Neural cell (in vitro differentiated cells): ENCODE results near the gene PRKRIP1. TPM values are rescaled to one million over a fixed set of nuclear protein-coding genes. Genes with fewer than 3 reads are reported as not detected.
"Not testable (repeated sequence)": the region's sequence is repeated elsewhere in the genome, so short reads cannot be mapped to it uniquely, and the experiment has no call there.

Experiments
- H2AFZ ChIP-seq: fragments of 200-600, 300-800 bp; sonication (generic), shearing (Covaris generic); 2 replicates; pipeline ENCODE4 v1.6.0; 2014; ENCODE audit warnings: low read depth, mild to moderate bottlenecking, antibody characterized with exemption, low read length, moderate library complexity
- H3F3A ChIP-seq: fragments of 200-600 bp; shearing (Covaris generic); 2 replicates; pipeline ENCODE4 v1.6.1; 2016; ENCODE audit warnings: mild to moderate bottlenecking, moderate library complexity, mixed read lengths, antibody characterized with exemption, low read length; ENCODE audit not compliant: insufficient read depth, poor library complexity, severe bottlenecking
- H3K27ac ChIP-seq: fragments of 200-600, 300-800 bp; sonication (generic), shearing (Covaris generic); 2 replicates; pipeline ENCODE4 v1.5.1; 2014; ENCODE audit warnings: mild to moderate bottlenecking, low read length, moderate library complexity
- H3K27me3 ChIP-seq: fragments of 300-800, 200-600 bp; sonication (generic), shearing (Covaris generic); 2 replicates; pipeline ENCODE4 v1.6.0; 2014; ENCODE audit warnings: mild to moderate bottlenecking, low read depth, low read length, moderate library complexity; ENCODE audit not compliant: insufficient read depth
- H3K36me3 ChIP-seq: fragments of 300-800, 200-600 bp; sonication (generic), shearing (Covaris generic); 2 replicates; pipeline ENCODE4 v1.5.1; 2014; ENCODE audit warnings: mild to moderate bottlenecking, antibody characterized with exemption, low read length, moderate library complexity; ENCODE audit not compliant: insufficient read depth
- H3K4me2 ChIP-seq: fragments of 300-800, 200-600 bp; sonication (generic), shearing (Covaris generic); 2 replicates; pipeline ENCODE4 v1.6.0; 2014; ENCODE audit warnings: mild to moderate bottlenecking, low read length
- H3K4me3 ChIP-seq: fragments of 300-800, 200-600 bp; sonication (generic), shearing (Covaris generic); 2 replicates; pipeline ENCODE4 v1.5.1; 2014; ENCODE audit warnings: mild to moderate bottlenecking, low read length, moderate library complexity
- H3K79me2 ChIP-seq: fragments of 200-600 bp; shearing (Covaris generic); replicated peaks from 2 replicates; pipeline ENCODE4 v1.6.0; 2014; ENCODE audit warnings: mild to moderate bottlenecking, low read length, moderate library complexity; ENCODE audit not compliant: insufficient read depth
- H3K9ac ChIP-seq: fragments of 300-800, 200-600 bp; sonication (generic), shearing (Covaris generic); 2 replicates; pipeline ENCODE4 v1.6.1; 2016; ENCODE audit warnings: mild to moderate bottlenecking, low read length, mixed read lengths
- H3K9me2 ChIP-seq: fragments of 200-600 bp; shearing (Covaris generic); 2 replicates; pipeline ENCODE4 v1.6.1; 2016; ENCODE audit warnings: mild to moderate bottlenecking, low read length, mixed read lengths; ENCODE audit not compliant: insufficient read depth
- H3K9me3 ChIP-seq: fragments of 200-600, 300-800 bp; sonication (generic), shearing (Covaris generic); 2 replicates; pipeline ENCODE4 v1.6.1; 2016; ENCODE audit warnings: mild to moderate bottlenecking, mixed run types, low read length, moderate library complexity, mixed read lengths
- H4K20me1 ChIP-seq: fragments of 200-600 bp; shearing (Covaris generic); 2 replicates; pipeline ENCODE4 v1.6.1; 2016; ENCODE audit warnings: mild to moderate bottlenecking, mixed run types; ENCODE audit not compliant: insufficient read depth
- EP300 ChIP-seq: fragments of 450-650 bp; conservative IDR thresholded peaks from 2 replicates; pipeline ENCODE4 v1.6.1; 2014; ENCODE audit warnings: antibody characterized with exemption, mild to moderate bottlenecking, moderate library complexity; ENCODE audit not compliant: poor library complexity, severe bottlenecking
- EZH2 ChIP-seq: fragments of 200-600, 300-800 bp; shearing (Covaris generic), sonication (generic); IDR thresholded peaks from 2 replicates; pipeline ENCODE4 v1.6.1; 2014; ENCODE audit warnings: antibody characterized with exemption, low read length, borderline replicate concordance, mild to moderate bottlenecking; ENCODE audit not compliant: insufficient read depth, poor library complexity, severe bottlenecking
- MXI1 ChIP-seq: fragments of 450-650 bp; conservative IDR thresholded peaks from 2 replicates; pipeline ENCODE4 v1.6.1; 2014; ENCODE audit warnings: antibody characterized with exemption, mild to moderate bottlenecking; ENCODE audit not compliant: poor library complexity, severe bottlenecking
- POLR2AphosphoS5 ChIP-seq: IDR thresholded peaks from 2 replicates; pipeline ENCODE4 v1.6.1; 2012
- RAD21 ChIP-seq: fragments of 450-650 bp; conservative IDR thresholded peaks from 2 replicates; pipeline ENCODE4 v1.6.1; 2014; ENCODE audit warnings: antibody characterized with exemption, mild to moderate bottlenecking, moderate library complexity
- SMC3 ChIP-seq: fragments of 450-650 bp; conservative IDR thresholded peaks from 2 replicates; pipeline ENCODE4 v1.6.1; 2014; ENCODE audit warnings: antibody characterized with exemption, mild to moderate bottlenecking, moderate library complexity; ENCODE audit not compliant: poor library complexity
- TAF1 ChIP-seq: IDR thresholded peaks from 2 replicates; pipeline ENCODE4 v1.6.1; 2012; ENCODE audit warnings: low read depth
- polyA plus RNA-seq: library from polyadenylated mRNA; depleted of rRNA; stranded (reverse); fragments of >200 nt; gene quantifications from 2 replicates; pipeline ENCODE4 v1.2.3, GENCODE V29; 2014
- TF ChIP-seq, protein P1 (sequence below): fragments of 450-650 bp; IDR thresholded peaks from 2 replicates; pipeline ENCODE4 v1.5.1; 2014; ENCODE audit warnings: antibody characterized with exemption, mild to moderate bottlenecking, moderate library complexity; ENCODE audit not compliant: poor library complexity, severe bottlenecking
- TF ChIP-seq, protein P2 (sequence below): IDR thresholded peaks from 2 replicates; pipeline ENCODE4 v1.6.1; 2012; ENCODE audit warnings: borderline replicate concordance

PRKRIP1 gene
- polyA plus RNA-seq, 1 donor from 2014 or later = 113 TPM

DNA sequence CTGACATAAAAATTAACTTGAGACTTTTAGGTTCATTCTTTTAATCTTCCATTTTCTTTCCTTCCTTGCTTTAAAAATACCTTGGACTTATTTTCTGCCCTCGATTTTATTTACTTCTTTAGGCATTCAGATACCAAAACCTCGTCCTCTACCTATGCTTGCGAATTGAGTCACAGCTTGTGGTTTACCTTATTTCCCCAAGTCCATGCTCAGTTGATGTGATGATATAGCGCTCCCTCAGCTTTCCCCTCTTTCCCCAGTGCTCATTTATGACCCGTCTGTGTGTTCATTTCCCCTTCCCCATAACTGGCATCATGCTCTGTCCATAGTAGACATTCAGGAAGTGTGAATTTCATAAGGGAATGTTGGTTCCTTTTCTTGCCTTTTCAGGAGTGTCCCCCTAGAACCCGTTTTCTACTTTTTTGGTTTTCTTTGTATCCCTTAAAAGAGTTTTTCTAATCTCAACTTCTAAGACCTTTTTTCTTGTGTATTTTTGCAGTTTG, 19.1 kb upstream of the PRKRIP1 start:
- TF ChIP-seq EZH2 (no peak), EP300 (no peak), MXI1 (no peak), TAF1 (no peak), SMC3 (no peak), RAD21 (no peak), POLR2AphosphoS5 (no peak)
- TF ChIP-seq, protein P1, sequence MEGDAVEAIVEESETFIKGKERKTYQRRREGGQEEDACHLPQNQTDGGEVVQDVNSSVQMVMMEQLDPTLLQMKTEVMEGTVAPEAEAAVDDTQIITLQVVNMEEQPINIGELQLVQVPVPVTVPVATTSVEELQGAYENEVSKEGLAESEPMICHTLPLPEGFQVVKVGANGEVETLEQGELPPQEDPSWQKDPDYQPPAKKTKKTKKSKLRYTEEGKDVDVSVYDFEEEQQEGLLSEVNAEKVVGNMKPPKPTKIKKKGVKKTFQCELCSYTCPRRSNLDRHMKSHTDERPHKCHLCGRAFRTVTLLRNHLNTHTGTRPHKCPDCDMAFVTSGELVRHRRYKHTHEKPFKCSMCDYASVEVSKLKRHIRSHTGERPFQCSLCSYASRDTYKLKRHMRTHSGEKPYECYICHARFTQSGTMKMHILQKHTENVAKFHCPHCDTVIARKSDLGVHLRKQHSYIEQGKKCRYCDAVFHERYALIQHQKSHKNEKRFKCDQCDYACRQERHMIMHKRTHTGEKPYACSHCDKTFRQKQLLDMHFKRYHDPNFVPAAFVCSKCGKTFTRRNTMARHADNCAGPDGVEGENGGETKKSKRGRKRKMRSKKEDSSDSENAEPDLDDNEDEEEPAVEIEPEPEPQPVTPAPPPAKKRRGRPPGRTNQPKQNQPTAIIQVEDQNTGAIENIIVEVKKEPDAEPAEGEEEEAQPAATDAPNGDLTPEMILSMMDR = no peak
- TF ChIP-seq, protein P2, sequence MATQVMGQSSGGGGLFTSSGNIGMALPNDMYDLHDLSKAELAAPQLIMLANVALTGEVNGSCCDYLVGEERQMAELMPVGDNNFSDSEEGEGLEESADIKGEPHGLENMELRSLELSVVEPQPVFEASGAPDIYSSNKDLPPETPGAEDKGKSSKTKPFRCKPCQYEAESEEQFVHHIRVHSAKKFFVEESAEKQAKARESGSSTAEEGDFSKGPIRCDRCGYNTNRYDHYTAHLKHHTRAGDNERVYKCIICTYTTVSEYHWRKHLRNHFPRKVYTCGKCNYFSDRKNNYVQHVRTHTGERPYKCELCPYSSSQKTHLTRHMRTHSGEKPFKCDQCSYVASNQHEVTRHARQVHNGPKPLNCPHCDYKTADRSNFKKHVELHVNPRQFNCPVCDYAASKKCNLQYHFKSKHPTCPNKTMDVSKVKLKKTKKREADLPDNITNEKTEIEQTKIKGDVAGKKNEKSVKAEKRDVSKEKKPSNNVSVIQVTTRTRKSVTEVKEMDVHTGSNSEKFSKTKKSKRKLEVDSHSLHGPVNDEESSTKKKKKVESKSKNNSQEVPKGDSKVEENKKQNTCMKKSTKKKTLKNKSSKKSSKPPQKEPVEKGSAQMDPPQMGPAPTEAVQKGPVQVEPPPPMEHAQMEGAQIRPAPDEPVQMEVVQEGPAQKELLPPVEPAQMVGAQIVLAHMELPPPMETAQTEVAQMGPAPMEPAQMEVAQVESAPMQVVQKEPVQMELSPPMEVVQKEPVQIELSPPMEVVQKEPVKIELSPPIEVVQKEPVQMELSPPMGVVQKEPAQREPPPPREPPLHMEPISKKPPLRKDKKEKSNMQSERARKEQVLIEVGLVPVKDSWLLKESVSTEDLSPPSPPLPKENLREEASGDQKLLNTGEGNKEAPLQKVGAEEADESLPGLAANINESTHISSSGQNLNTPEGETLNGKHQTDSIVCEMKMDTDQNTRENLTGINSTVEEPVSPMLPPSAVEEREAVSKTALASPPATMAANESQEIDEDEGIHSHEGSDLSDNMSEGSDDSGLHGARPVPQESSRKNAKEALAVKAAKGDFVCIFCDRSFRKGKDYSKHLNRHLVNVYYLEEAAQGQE = no peak
- Histone ChIP-seq H3K27ac (no peak overlapping the region), H3K79me2 (no peaks in the 10 kb centered on the region), H3K4me2 (no peak overlapping the region), H3K4me3 (no peak overlapping the region), H3K27me3 (no peaks in the 10 kb centered on the region), H3K9ac (no peak overlapping the region), H3F3A (no peaks in the 10 kb centered on the region), H3K36me3 (no peaks in the 10 kb centered on the region), H3K9me2 (no peaks in the 10 kb centered on the region), H4K20me1 (no peaks in the 10 kb centered on the region), H2AFZ (no peak overlapping the region), H3K9me3 (no peaks in the 10 kb centered on the region)

DNA sequence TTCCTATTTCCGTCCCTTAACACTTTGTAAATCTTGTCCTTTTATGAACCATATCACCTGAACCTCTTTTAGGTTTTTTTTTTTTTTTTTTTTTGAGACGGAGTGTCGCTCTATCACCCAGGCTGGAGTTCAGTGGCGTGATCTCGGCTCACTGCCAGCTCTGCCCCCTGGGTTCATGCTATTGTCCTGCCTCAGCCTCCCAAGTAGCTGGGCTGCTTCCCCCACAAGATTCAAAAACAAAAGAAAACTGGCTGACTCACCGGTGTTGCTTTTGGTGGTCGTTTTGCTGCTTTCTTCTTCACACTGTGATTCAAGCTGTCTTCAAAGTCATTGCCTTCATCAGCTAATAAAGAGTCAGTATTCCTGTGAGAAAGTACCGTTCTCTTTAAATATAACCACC, 15.3 kb upstream of the PRKRIP1 start:
- H3K4me3 ChIP-seq, H3K27me3 ChIP-seq, H3K27ac ChIP-seq, H3K79me2 ChIP-seq, H4K20me1 ChIP-seq, H2AFZ ChIP-seq, H3K9ac ChIP-seq, H3F3A ChIP-seq, H3K36me3 ChIP-seq, H3K4me2 ChIP-seq, H3K9me2 ChIP-seq, H3K9me3 ChIP-seq: not testable (repeated sequence)

DNA sequence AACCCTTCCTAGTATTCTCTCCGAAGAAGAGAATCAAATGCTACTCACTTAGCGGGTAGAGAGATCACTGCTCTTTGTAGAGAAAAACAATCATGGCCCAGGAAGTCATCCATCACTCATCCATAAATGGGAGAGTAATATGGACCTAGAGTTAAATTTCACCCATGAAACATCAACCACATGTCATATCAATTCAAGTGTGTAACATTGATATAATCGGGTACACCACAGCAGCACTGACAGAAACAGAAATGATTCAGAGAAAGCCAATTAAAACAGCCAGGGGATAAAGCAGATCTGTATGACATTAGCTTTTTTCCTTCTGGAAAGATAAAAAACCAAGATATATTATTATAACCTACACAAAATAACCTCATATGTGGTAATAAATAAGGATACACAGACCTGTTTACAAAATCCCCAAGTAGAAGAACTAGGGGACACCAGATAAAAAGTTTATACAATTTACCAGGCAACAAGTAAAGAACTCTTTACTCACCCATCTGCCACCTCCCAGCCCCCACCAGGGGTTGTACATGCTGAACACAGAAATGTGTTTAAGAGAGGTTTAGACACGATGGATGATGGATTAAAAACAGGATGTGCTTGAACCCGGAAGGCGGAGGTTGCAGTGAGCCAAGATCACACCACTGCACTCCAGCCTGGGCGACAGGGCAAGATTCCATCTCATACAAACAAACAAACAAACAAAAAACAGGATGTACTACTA, 14.3 kb upstream of the PRKRIP1 start:
- H3K27ac ChIP-seq, H3F3A ChIP-seq, H3K9me3 ChIP-seq, H3K4me2 ChIP-seq, H3K79me2 ChIP-seq, H3K36me3 ChIP-seq, H3K4me3 ChIP-seq, H4K20me1 ChIP-seq, H3K9me2 ChIP-seq, H3K27me3 ChIP-seq, H3K9ac ChIP-seq, H2AFZ ChIP-seq: not testable (repeated sequence)
